DMS114 treated with DMSO at 0.1 percent for 48 hours (cell line): ENCODE data around the gene FRAT1.

Experiments used
- DNase-seq: peaks from one replicate; lab custom pipeline; 2025; ENCODE audit not compliant: unreplicated experiment; lab: John Stamatoyannopoulos, UW

Gene FRAT1

DNA sequence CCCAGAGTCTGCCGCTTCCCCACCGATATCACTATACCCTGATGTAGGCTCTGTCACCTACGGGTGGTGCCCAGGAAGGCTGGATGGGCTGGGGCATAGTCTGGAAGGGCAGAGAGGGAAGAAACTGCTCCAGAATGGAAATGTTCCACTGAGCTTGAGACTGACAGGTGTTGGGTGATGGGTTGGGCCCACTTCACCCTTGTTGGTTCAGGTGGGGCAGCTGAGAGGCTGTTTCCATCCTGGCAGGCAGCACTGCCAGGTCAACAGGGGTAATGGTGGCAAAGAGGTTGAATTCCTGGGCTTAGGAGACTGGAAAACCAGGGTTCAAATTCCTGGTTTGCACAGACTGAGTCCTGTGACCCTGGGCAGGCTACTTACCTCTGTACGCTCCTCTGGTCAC, 44.0 kb downstream of the FRAT1 start:
- no peak for DNase-seq

DNA sequence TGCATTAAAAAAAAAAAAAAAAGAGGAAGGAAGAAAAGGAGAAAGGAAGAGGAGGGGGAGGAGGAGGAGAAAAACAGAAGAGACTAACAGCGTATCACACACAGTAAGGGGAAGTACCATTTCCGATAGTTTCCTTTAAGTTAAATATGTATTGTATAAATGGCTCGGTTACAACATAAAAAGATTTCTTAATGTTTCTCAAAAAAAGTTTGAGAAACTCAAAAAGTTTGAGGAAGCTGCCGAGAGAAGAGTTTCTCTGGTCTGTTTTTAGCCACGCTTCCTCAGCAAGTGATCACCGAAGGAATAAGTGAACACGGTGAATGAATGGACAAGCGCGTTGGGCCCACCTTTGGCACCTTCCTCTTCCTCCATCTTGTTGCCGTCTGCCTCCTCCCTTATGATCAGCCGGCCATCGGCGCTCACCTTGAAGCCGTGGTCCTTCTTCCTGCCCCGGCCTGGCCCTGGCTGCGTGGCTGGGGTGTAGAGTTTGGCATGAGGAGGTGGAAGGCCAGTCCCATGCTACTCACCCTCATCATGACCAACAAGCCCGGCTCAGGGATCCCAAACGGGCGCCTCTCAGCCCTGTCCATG, 46.8 kb downstream of the FRAT1 start:
- no peak for DNase-seq

DNA sequence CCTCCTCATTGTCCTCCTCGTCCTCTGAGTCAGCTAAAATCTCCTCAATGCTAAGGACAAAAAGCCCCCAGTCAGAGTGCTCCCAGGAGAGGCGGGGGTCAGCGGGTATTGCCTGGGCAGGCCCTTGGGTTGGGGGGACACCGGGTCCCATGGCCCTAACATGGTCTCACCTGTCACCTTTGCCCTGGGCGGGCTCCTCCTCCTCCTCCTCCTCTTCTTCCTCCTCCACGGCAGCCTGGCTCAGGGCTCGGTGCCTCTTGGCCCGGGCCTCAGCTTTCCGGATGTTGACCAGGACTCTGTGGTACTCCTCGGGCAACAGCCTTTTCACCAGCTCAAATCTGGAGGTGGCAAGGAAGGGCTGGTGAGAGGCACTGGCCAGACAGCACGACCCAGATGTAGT, 47.5 kb downstream of the FRAT1 start:
- DNase-seq, result no peak

DNA sequence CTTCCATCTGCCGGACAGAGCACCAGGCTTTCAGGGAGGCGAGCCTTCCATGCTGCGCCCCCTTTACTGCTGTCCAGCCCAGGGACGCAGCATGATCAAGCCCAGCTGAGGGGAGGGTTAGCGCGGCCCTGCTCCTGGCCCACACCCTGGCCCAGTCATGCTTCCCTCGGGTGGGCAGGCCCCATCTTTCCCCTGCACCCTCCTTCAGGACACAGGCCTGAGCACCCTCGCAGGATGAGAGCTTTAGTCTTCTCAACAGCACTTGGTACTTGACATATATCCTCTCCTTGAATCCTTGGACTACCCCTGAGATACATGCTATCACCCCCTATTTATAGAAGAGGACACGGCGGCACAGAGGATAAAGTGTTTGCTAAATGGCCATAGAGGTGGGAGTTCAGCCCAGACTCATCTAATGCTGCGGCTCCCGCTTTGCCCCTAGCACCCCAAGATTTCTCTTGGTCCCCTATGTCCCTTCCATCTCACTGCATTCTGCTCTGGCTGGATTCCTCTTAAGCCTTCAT, 48.1 kb downstream of the FRAT1 start:
- no peak for DNase-seq
